Keratinocyte (primary cell): ENCODE data around the gene RAI14. TPM values are rescaled to one million over a fixed set of nuclear protein-coding genes. Genes with fewer than 3 reads are reported as not detected.

Experiments
- DNase-seq: peaks from one replicate; pipeline ENCODE4 v3.0.0-alpha.2; 2011; ENCODE audit warnings: low read depth, missing footprints, low spot score
- FAIRE-seq: peaks from 2 replicates; lab custom pipeline; 2011; peaks lifted over from hg19 to GRCh38; lab: Jason Lieb, UNC
- H2AFZ ChIP-seq: 2 replicates; pipeline ENCODE4 v1.6.0; 2012; ENCODE audit warnings: low read length, control low read depth, inconsistent platforms; ENCODE audit not compliant: control insufficient read depth
- H3K27ac ChIP-seq: 2 replicates; pipeline ENCODE4 v1.5.1; 2011; ENCODE audit warnings: low read length; ENCODE audit not compliant: control insufficient read depth, insufficient read depth
- H3K27me3 ChIP-seq: 3 replicates; pipeline ENCODE4 v1.6.0; 2011; ENCODE audit warnings: low read length; ENCODE audit not compliant: control insufficient read depth, insufficient read depth; ENCODE audit errors: extremely low read depth
- H3K36me3 ChIP-seq, 2 experiments: 2 replicates in 1 of 2; 3 replicates in 1 of 2; pipeline ENCODE4 v1.5.1; 2011; ENCODE audit warnings: low read length in 2 of 2, mild to moderate bottlenecking in 1 of 2; ENCODE audit not compliant: control insufficient read depth in 2 of 2, insufficient read depth in 2 of 2; ENCODE audit errors: extremely low read depth in 1 of 2
- H3K4me1 ChIP-seq: 3 replicates; pipeline ENCODE4 v1.5.1; 2011; ENCODE audit warnings: low read length; ENCODE audit not compliant: control insufficient read depth, insufficient read depth; ENCODE audit errors: extremely low read depth
- H3K4me2 ChIP-seq: 3 replicates; pipeline ENCODE4 v1.6.0; 2011; ENCODE audit warnings: low read depth, low read length; ENCODE audit not compliant: control insufficient read depth, insufficient read depth; ENCODE audit errors: extremely low read depth
- H3K4me3 ChIP-seq, 3 experiments: fragments of 200-600 bp in 1 of 3; sonication (generic) in 1 of 3; 2 replicates in 2 of 3; 3 replicates in 1 of 3; pipeline ENCODE4 v1.5.1; 2011 to 2016; ENCODE audit warnings: low read length in 3 of 3, mild to moderate bottlenecking in 3 of 3, control low read depth in 2 of 3, inconsistent platforms in 1 of 3, low read depth in 1 of 3, mixed read lengths in 1 of 3, mixed run types in 1 of 3, moderate library complexity in 1 of 3; ENCODE audit not compliant: control insufficient read depth in 2 of 3, insufficient read depth in 2 of 3; ENCODE audit errors: extremely low read depth in 1 of 3
- H3K79me2 ChIP-seq: 2 replicates; pipeline ENCODE4 v1.6.0; 2012; ENCODE audit warnings: low read length; ENCODE audit not compliant: control insufficient read depth, insufficient read depth
- H3K9ac ChIP-seq: 3 replicates; pipeline ENCODE4 v1.6.0; 2011; ENCODE audit warnings: low read length; ENCODE audit not compliant: control insufficient read depth, insufficient read depth; ENCODE audit errors: extremely low read depth
- H3K9me1 ChIP-seq: 3 replicates; pipeline ENCODE4 v1.6.0; 2011; ENCODE audit warnings: low read length; ENCODE audit not compliant: control insufficient read depth, insufficient read depth; ENCODE audit errors: extremely low read depth
- H3K9me3 ChIP-seq: 2 replicates; pipeline ENCODE4 v1.5.1; 2012; ENCODE audit warnings: low read depth, low read length; ENCODE audit not compliant: control insufficient read depth
- H4K20me1 ChIP-seq: 3 replicates; pipeline ENCODE4 v1.6.0; 2011; ENCODE audit warnings: low read length; ENCODE audit not compliant: control insufficient read depth, insufficient read depth; ENCODE audit errors: extremely low read depth
- CTCF ChIP-seq, 3 experiments: IDR thresholded peaks in 1 of 3; conservative IDR thresholded peaks in 1 of 3; optimal IDR thresholded peaks in 1 of 3; 2 replicates in 2 of 3; 3 replicates in 1 of 3; pipeline versions ENCODE3 to v1.5.1; 2011; ENCODE audit warnings: low read length in 3 of 3, mild to moderate bottlenecking in 3 of 3, moderate library complexity in 2 of 3, control low read depth in 1 of 3, inconsistent platforms in 1 of 3; ENCODE audit not compliant: insufficient read depth in 2 of 3; ENCODE audit errors: extremely low read depth in 1 of 3
- EZH2 ChIP-seq: IDR thresholded peaks from one replicate; pipeline ENCODE4 v1.6.1; 2012; ENCODE audit warnings: inconsistent platforms, mild to moderate bottlenecking, low read length, moderate library complexity
- dilution Hi-C: fragments of 300-500 bp; cut with MboI; formaldehyde crosslinking; loops from one replicate; pipeline ENCODE4 v1.7.0; 2020; ENCODE audit warnings: low sequenced_read_pairs; ENCODE audit not compliant: extremely low pct_ligation_motif_present
- polyA plus RNA-seq, 5 experiments: library from polyadenylated mRNA; depleted of rRNA in 3 of 5; stranded (reverse) in 3 of 5; stranded (forward) in 1 of 5; unstranded in 1 of 5; fragments of >200 nt; gene quantifications; 1 replicate in 1 of 5; 2 replicates in 3 of 5; 3 replicates in 1 of 5; pipeline versions ENCODE4 v1.2.1 to v1.2.3, GENCODE V29; 2011 to 2012; ENCODE audit warnings: missing spikeins in 2 of 5, low read depth in 1 of 5, low replicate concordance in 1 of 5

RAI14 gene
- polyA plus RNA-seq, 1 donor (not counting 4 experiments of a cell fraction or from before 2014, with no cell fraction given) = 31.4 TPM

DNA sequence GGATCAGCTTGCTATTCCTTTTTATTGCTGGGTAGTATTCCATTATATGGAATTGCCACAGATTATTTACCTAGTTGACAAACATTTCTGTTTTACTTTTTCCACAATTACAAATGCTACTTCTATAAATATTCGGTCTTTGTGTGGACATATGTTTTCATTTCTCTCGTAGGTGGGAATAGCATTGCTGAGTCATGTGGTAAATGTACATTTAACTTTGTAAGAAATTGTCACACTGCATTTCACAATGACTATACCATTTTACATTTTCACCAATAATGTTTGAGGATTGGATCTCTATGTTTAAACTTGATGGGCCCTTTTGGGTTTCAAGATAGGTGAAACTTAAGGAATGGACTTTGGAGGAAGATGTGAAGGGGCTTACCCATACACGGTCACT lies 19.7 kb downstream of the RAI14 start:
- H4K20me1 ChIP-seq = no peaks in the 10 kb centered on the region
- no peak overlapping the region for H3K4me3 ChIP-seq
- no peak for DNase-seq
- H3K9me1 ChIP-seq = no peaks in the 10 kb centered on the region
- TF ChIP-seq EZH2 (no peak), CTCF (optimal IDR thresholded peaks at IDR 0.05 in 1 of 3, IDR thresholded peaks at IDR 0.05 in 1 of 3, conservative IDR thresholded peaks at IDR 0.05 in 1 of 3; ENCODE audit: extremely low read depth in 1 of 3, insufficient read depth in 2 of 3, low read length in 3 of 3) (no peak)
- peaks cover 17% of the 10 kb centered on the region for H3K4me1 ChIP-seq
- H3K9me3 ChIP-seq = no peaks in the 10 kb centered on the region
- no peaks in the 10 kb centered on the region for H3K36me3 ChIP-seq
- H3K4me2 ChIP-seq = no peak overlapping the region
- no peak overlapping the region for H2AFZ ChIP-seq
- H3K27me3 ChIP-seq = no peaks in the 10 kb centered on the region
- dilution Hi-C loops = no loop called here
- no peak for FAIRE-seq
- no peak overlapping the region for H3K9ac ChIP-seq
- H3K79me2 ChIP-seq = peaks cover 48% of the 10 kb centered on the region
- H3K27ac ChIP-seq = no peak overlapping the region

- DNase-seq = no peak
- Histone ChIP-seq H3K27me3 (no peaks in the 10 kb centered on the region), H3K9me1 (no peaks in the 10 kb centered on the region), H3K4me2 (no peak overlapping the region), H3K79me2 (peaks cover 47% of the 10 kb centered on the region), H4K20me1 (no peaks in the 10 kb centered on the region), H3K36me3 (no peaks in the 10 kb centered on the region), H2AFZ (no peak overlapping the region), H3K27ac (no peak overlapping the region), H3K4me3 (no peak overlapping the region), H3K9ac (no peak overlapping the region), H3K9me3 (no peaks in the 10 kb centered on the region), H3K4me1 (peaks cover 17% of the 10 kb centered on the region)
- FAIRE-seq = no peak
- dilution Hi-C loops = no loop called here
- TF ChIP-seq EZH2 = no peak
- TF ChIP-seq CTCF (optimal IDR thresholded peaks at IDR 0.05 in 1 of 3, IDR thresholded peaks at IDR 0.05 in 1 of 3, conservative IDR thresholded peaks at IDR 0.05 in 1 of 3; ENCODE audit: extremely low read depth in 1 of 3, insufficient read depth in 2 of 3, low read length in 3 of 3) = no peak
Measured at GRCh38 chr5:34676416-34676815, 20.3 kb downstream of the RAI14 start.
